Trophoblast cell (in vitro differentiated cells and primary cell): Measurements from ENCODE around the gene EPS8.

Experiments used
- DNase-seq, 2 donors: peaks; one replicate each; pipeline ENCODE4 v3.0.0-alpha.2; 2016
- H2AFZ ChIP-seq: 2 replicates; pipeline ENCODE4 v1.6.1; 2013; ENCODE audit warnings: low read length, moderate library complexity, mild to moderate bottlenecking; ENCODE audit not compliant: insufficient read depth, poor library complexity
- H2AK5ac ChIP-seq: 2 replicates; pipeline ENCODE4 v1.6.1; 2013; ENCODE audit warnings: mild to moderate bottlenecking, low read length
- H2BK120ac ChIP-seq: 2 replicates; pipeline ENCODE4 v1.6.1; 2013; ENCODE audit warnings: low read length, mild to moderate bottlenecking, moderate library complexity; ENCODE audit not compliant: insufficient read depth, poor library complexity
- H2BK12ac ChIP-seq: 2 replicates; pipeline ENCODE4 v1.6.1; 2013; ENCODE audit warnings: mild to moderate bottlenecking, low read length, moderate library complexity
- H2BK5ac ChIP-seq: 2 replicates; pipeline ENCODE4 v1.6.1; 2013; ENCODE audit warnings: low read length, low read depth, moderate library complexity, mild to moderate bottlenecking; ENCODE audit not compliant: poor library complexity
- H3K14ac ChIP-seq: 2 replicates; pipeline ENCODE4 v1.6.1; 2013; ENCODE audit warnings: mild to moderate bottlenecking, low read length
- H3K18ac ChIP-seq: 2 replicates; pipeline ENCODE4 v1.6.1; 2013; ENCODE audit warnings: mild to moderate bottlenecking, low read length
- H3K23ac ChIP-seq: 2 replicates; pipeline ENCODE4 v1.6.1; 2013; ENCODE audit warnings: low read length
- H3K27ac ChIP-seq: 2 replicates; pipeline ENCODE4 v1.5.1; 2013; ENCODE audit warnings: low read depth, mild to moderate bottlenecking, inconsistent platforms, low read length, moderate library complexity
- H3K27me3 ChIP-seq: 2 replicates; pipeline ENCODE4 v1.6.1; 2013; ENCODE audit warnings: inconsistent platforms, mild to moderate bottlenecking, low read length, moderate library complexity; ENCODE audit not compliant: insufficient read depth
- H3K36me3 ChIP-seq, 2 experiments: 1 replicate in 1 of 2; 2 replicates in 1 of 2; pipeline ENCODE4 v1.6.1; 2013; ENCODE audit warnings: low read length in 2 of 2, mild to moderate bottlenecking in 2 of 2, moderate library complexity in 1 of 2; ENCODE audit not compliant: insufficient read depth in 2 of 2, control insufficient read depth in 1 of 2
- H3K4ac ChIP-seq: 2 replicates; pipeline ENCODE4 v1.6.1; 2013; ENCODE audit warnings: low read depth, mild to moderate bottlenecking, low read length, moderate library complexity
- H3K4me1 ChIP-seq, 2 experiments: 1 replicate in 1 of 2; 2 replicates in 1 of 2; pipeline ENCODE4 v1.6.1; 2013; ENCODE audit warnings: low read length in 2 of 2, mild to moderate bottlenecking in 2 of 2, moderate library complexity in 1 of 2; ENCODE audit not compliant: insufficient read depth in 2 of 2, control insufficient read depth in 1 of 2
- H3K4me2 ChIP-seq: 2 replicates; pipeline ENCODE4 v1.6.1; 2013; ENCODE audit warnings: inconsistent platforms, mild to moderate bottlenecking, low read length, moderate library complexity
- H3K4me3 ChIP-seq: 2 replicates; pipeline ENCODE4 v1.5.1; 2013; ENCODE audit warnings: mild to moderate bottlenecking, low read depth, low read length, inconsistent platforms
- H3K79me1 ChIP-seq: one replicate; pipeline ENCODE4 v1.6.1; 2013; ENCODE audit warnings: low read length
- H3K79me2 ChIP-seq: 2 replicates; pipeline ENCODE4 v1.6.1; 2013; ENCODE audit warnings: low read length, mild to moderate bottlenecking; ENCODE audit not compliant: control insufficient read depth, insufficient read depth, poor library complexity
- H3K9ac ChIP-seq: 2 replicates; pipeline ENCODE4 v1.6.1; 2013; ENCODE audit warnings: mild to moderate bottlenecking, low read length
- H3K9me3 ChIP-seq: 2 replicates; pipeline ENCODE4 v1.6.1; 2013; ENCODE audit warnings: low read depth, mild to moderate bottlenecking, control low read depth, inconsistent platforms, low read length; ENCODE audit not compliant: insufficient read depth
- H4K12ac ChIP-seq: 2 replicates; pipeline ENCODE4 v1.6.1; 2013; ENCODE audit warnings: low read depth, mild to moderate bottlenecking, low read length, moderate library complexity
- H4K8ac ChIP-seq: 2 replicates; pipeline ENCODE4 v1.6.1; 2013; ENCODE audit warnings: low read depth, mild to moderate bottlenecking, low read length, moderate library complexity
- H4K91ac ChIP-seq: one replicate; pipeline ENCODE4 v1.6.1; 2013; ENCODE audit warnings: low read depth, mild to moderate bottlenecking, low read length, moderate library complexity
- WGBS: extraction: QIAGEN DNeasy Blood & Tissue Kit; methylation state at CpG from one replicate; pipeline ENCODE4 v1.1.7; 2013; ENCODE audit warnings: missing lambda C conversion rate; ENCODE audit not compliant: insufficient read length, insufficient coverage; ENCODE audit errors: extremely low coverage; 5-methylcytosine and 5-hydroxymethylcytosine counted together

EPS8 gene

GRCh38 chr12:15720295-15720694, 68.9 kb downstream of the EPS8 start:
- Histone ChIP-seq H3K27me3 (no peaks in the 10 kb centered on the region), H3K23ac (no peak overlapping the region), H4K91ac (no peak overlapping the region), H4K12ac (no peak overlapping the region), H3K79me2 (no peaks in the 10 kb centered on the region), H3K9ac (no peak overlapping the region), H2BK5ac (no peak overlapping the region), H3K4ac (no peak overlapping the region), H3K14ac (no peak overlapping the region), H3K4me2 (no peak overlapping the region), H3K4me1 (no peaks in the 10 kb centered on the region), H3K36me3 (no peaks in the 10 kb centered on the region), H3K27ac (no peak overlapping the region), H3K9me3 (no peaks in the 10 kb centered on the region), H3K18ac (no peak overlapping the region), H2BK12ac (no peak overlapping the region), H2BK120ac (no peak overlapping the region), H3K4me3 (no peak overlapping the region), H3K79me1 (no peaks in the 10 kb centered on the region), H2AK5ac (no peak overlapping the region), H2AFZ (no peak overlapping the region), H4K8ac (no peak overlapping the region)
- no CpG with 5 or more reads among the region's 2 CpGs for WGBS
- no peak for DNase-seq

- H3K36me3 ChIP-seq, result no peaks in the 10 kb centered on the region
- H2AK5ac ChIP-seq, result no peak overlapping the region
- H3K9me3 ChIP-seq, result no peaks in the 10 kb centered on the region
- no peak overlapping the region for H3K9ac ChIP-seq
- H3K27me3 ChIP-seq, result no peaks in the 10 kb centered on the region
- DNase-seq, result no peak
- no peak overlapping the region for H2BK12ac ChIP-seq
- no peak overlapping the region for H2BK120ac ChIP-seq
- H2BK5ac ChIP-seq, result no peak overlapping the region
- no CpG with 5 or more reads among the region's 2 CpGs for WGBS
- no peak overlapping the region for H3K23ac ChIP-seq
- H2AFZ ChIP-seq, result no peak overlapping the region
- H3K27ac ChIP-seq, result no peak overlapping the region
- H3K4me1 ChIP-seq, result no peaks in the 10 kb centered on the region
- no peak overlapping the region for H4K91ac ChIP-seq
- no peaks in the 10 kb centered on the region for H3K79me1 ChIP-seq
- no peaks in the 10 kb centered on the region for H3K79me2 ChIP-seq
- no peak overlapping the region for H4K8ac ChIP-seq
- H3K4me2 ChIP-seq, result no peak overlapping the region
- H3K4me3 ChIP-seq, result no peak overlapping the region
- no peak overlapping the region for H3K4ac ChIP-seq
- no peak overlapping the region for H3K14ac ChIP-seq
- no peak overlapping the region for H4K12ac ChIP-seq
- no peak overlapping the region for H3K18ac ChIP-seq
Measured at GRCh38 chr12:15719230-15719629, 70.0 kb downstream of the EPS8 start.

GRCh38 chr12:15717940-15718567, 71.1 kb downstream of the EPS8 start:
- DNase-seq, result no peak
- H3K4me3 ChIP-seq, result no peak overlapping the region
- H3K4ac ChIP-seq, result no peak overlapping the region
- no peaks in the 10 kb centered on the region for H3K79me1 ChIP-seq
- H3K79me2 ChIP-seq, result no peaks in the 10 kb centered on the region
- H3K4me1 ChIP-seq, result no peaks in the 10 kb centered on the region
- no peak overlapping the region for H2AFZ ChIP-seq
- H3K23ac ChIP-seq, result no peak overlapping the region
- H3K36me3 ChIP-seq, result no peaks in the 10 kb centered on the region
- H2BK5ac ChIP-seq, result no peak overlapping the region
- no peak overlapping the region for H3K9ac ChIP-seq
- H4K8ac ChIP-seq, result no peak overlapping the region
- H3K9me3 ChIP-seq, result no peaks in the 10 kb centered on the region
- H3K18ac ChIP-seq, result no peak overlapping the region
- no peak overlapping the region for H2AK5ac ChIP-seq
- H3K27me3 ChIP-seq, result no peaks in the 10 kb centered on the region
- H3K14ac ChIP-seq, result no peak overlapping the region
- no peak overlapping the region for H2BK12ac ChIP-seq
- H3K4me2 ChIP-seq, result no peak overlapping the region
- H2BK120ac ChIP-seq, result no peak overlapping the region
- no peak overlapping the region for H4K12ac ChIP-seq
- WGBS, result no CpG with 5 or more reads among the region's 1 CpG
- H3K27ac ChIP-seq, result no peak overlapping the region
- no peak overlapping the region for H4K91ac ChIP-seq

- Histone ChIP-seq H3K79me2 (no peaks in the 10 kb centered on the region), H3K23ac (no peak overlapping the region), H3K27ac (no peak overlapping the region), H3K18ac (no peak overlapping the region), H3K9ac (no peak overlapping the region), H2BK12ac (no peak overlapping the region), H3K4ac (no peak overlapping the region), H4K91ac (no peak overlapping the region), H2BK5ac (no peak overlapping the region), H3K4me1 (no peaks in the 10 kb centered on the region), H2BK120ac (no peak overlapping the region), H4K12ac (no peak overlapping the region), H3K4me3 (no peak overlapping the region), H4K8ac (no peak overlapping the region), H3K36me3 (no peaks in the 10 kb centered on the region), H3K27me3 (no peaks in the 10 kb centered on the region), H3K79me1 (no peaks in the 10 kb centered on the region), H2AFZ (no peak overlapping the region), H2AK5ac (no peak overlapping the region), H3K4me2 (no peak overlapping the region), H3K14ac (no peak overlapping the region), H3K9me3 (no peaks in the 10 kb centered on the region)
- DNase-seq, result no peak
- no CpG with 5 or more reads among the region's 2 CpGs for WGBS
Measured at GRCh38 chr12:15716581-15716980, 72.6 kb downstream of the EPS8 start.
